Activated CD4-positive, alpha-beta T cell treated with anti-CD3 and anti-CD28 coated beads for 1 hour (primary cell): ENCODE measurements around the gene FGR.
"Not testable (repeated sequence)": the region's sequence is repeated elsewhere in the genome, so short reads cannot be mapped to it uniquely, and the experiment has no call there.

ENCODE experiments used
- DNase-seq: peaks from one replicate; pipeline ENCODE4 v3.0.0-alpha.2; 2020

FGR gene

GRCh38 chr1:27659497-27660299, 24.7 kb upstream of the FGR start:
- DNase-seq: peak; percentile 70

- no peak for DNase-seq
Observed at GRCh38 chr1:27658951-27659496, 24.0 kb upstream of the FGR start.

- DNase-seq: no peak
Observed at GRCh38 chr1:27656157-27656893, 21.3 kb upstream of the FGR start.

GRCh38 chr1:27655151-27655937, 20.4 kb upstream of the FGR start:
- DNase-seq: no peak

GRCh38 chr1:27652111-27652864, 17.3 kb upstream of the FGR start:
- no peak for DNase-seq

- DNase-seq: no peak
Observed at GRCh38 chr1:27650539-27651175, 15.7 kb upstream of the FGR start.

GRCh38 chr1:27650171-27650538, 15.2 kb upstream of the FGR start:
- no peak for DNase-seq

- DNase-seq: no peak
Observed at GRCh38 chr1:27649306-27649635, 14.3 kb upstream of the FGR start.

GRCh38 chr1:27648602-27649305, 13.8 kb upstream of the FGR start:
- DNase-seq: no peak

GRCh38 chr1:27647328-27647727, 12.3 kb upstream of the FGR start:
- DNase-seq: no peak

GRCh38 chr1:27646676-27647075, 11.7 kb upstream of the FGR start:
- DNase-seq: no peak

- no peak for DNase-seq
Observed at GRCh38 chr1:27645071-27645415, 10.1 kb upstream of the FGR start.

- DNase-seq: no peak
Observed at GRCh38 chr1:27644369-27645070, 9.5 kb upstream of the FGR start.

GRCh38 chr1:27643600-27644368, 8.8 kb upstream of the FGR start:
- peak; percentile 56 for DNase-seq

GRCh38 chr1:27640514-27640913, 5.5 kb upstream of the FGR start:
- DNase-seq: not testable (repeated sequence)

GRCh38 chr1:27638805-27639204, 3.8 kb upstream of the FGR start:
- DNase-seq: no peak

GRCh38 chr1:27638047-27638734, 3.2 kb upstream of the FGR start:
- no peak for DNase-seq

GRCh38 chr1:27635396-27636142, 584 bp upstream of the FGR start:
- no peak for DNase-seq
